ENCODE measurements around the gene B4GALT3. TPM values are rescaled to one million over a fixed set of nuclear protein-coding genes. Genes with fewer than 3 reads are reported as not detected.

Gene B4GALT3
- total RNA-seq, 1 donor from 2014 or later, result 44.0 TPM

DNA sequence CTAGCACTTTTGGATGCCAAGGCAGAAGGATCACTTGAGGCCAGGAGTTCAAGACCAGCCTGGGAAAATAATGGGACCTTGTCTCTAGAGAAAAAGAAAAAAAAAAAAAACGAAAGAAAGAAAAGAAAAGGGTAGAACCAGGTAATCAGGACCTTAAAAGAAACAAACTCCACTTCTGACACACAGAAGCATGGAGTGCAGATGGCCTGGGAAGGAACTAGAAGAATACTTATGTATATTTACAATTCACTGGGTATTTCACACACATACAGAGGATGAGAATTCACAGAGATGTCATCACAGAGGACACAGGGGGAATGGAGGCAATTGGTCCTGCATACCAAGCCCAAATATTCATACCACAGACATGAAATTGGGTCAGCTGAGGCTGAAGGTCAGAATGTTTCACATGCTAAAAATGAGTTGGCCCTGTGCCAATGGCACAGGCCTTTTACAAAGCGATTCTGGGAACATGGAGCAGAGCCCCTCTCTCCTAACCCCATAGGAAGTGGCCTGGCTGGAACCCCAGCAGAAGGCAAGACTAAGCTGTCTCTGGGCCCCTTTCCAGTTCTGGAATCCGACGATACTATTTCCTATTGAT, 4.4 kb downstream of the B4GALT3 start:
- Mint-ChIP-seq H3K4me1 (ENCODE audit: unreplicated experiment) (peaks cover 19% of the 10 kb centered on the region), H3K36me3 (ENCODE audit: low read depth, unreplicated experiment) (peaks cover 52% of the 10 kb centered on the region), H3K27ac (ENCODE audit: unreplicated experiment) (no peak overlapping the region), H3K4me3 (ENCODE audit: unreplicated experiment) (no peak overlapping the region), H3K9me3 (ENCODE audit: unreplicated experiment) (no peaks in the 10 kb centered on the region), H3K27me3 (ENCODE audit: unreplicated experiment) (peaks cover 14% of the 10 kb centered on the region)
- DNase-seq (ENCODE audit: low spot score), result no peak
- TF ChIP-seq, protein P1, sequence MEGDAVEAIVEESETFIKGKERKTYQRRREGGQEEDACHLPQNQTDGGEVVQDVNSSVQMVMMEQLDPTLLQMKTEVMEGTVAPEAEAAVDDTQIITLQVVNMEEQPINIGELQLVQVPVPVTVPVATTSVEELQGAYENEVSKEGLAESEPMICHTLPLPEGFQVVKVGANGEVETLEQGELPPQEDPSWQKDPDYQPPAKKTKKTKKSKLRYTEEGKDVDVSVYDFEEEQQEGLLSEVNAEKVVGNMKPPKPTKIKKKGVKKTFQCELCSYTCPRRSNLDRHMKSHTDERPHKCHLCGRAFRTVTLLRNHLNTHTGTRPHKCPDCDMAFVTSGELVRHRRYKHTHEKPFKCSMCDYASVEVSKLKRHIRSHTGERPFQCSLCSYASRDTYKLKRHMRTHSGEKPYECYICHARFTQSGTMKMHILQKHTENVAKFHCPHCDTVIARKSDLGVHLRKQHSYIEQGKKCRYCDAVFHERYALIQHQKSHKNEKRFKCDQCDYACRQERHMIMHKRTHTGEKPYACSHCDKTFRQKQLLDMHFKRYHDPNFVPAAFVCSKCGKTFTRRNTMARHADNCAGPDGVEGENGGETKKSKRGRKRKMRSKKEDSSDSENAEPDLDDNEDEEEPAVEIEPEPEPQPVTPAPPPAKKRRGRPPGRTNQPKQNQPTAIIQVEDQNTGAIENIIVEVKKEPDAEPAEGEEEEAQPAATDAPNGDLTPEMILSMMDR (IDR thresholded peaks at IDR 0.05; ENCODE audit: unreplicated experiment), result no peak

DNA sequence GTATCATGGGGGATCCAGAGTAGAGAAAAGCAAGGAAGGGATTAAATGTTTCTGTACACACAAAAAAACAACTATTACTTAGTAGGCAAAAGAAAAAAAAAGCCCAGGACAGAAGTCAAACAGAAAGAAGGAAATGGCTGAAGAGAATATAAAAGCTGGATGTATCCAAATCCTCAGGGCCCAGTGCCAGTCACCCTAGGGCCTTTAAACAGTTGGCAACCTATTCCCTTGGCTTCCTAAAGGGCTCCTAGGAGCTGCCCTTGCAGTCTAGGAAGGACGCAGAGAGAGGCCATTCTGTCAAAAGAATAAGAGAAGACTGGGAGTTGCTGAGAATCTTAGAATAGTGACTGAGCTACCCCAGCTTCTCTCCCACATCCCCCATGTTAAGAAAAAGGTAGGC, 5.0 kb downstream of the B4GALT3 start:
- Mint-ChIP-seq H3K4me3 (ENCODE audit: unreplicated experiment) (no peak overlapping the region), H3K4me1 (ENCODE audit: unreplicated experiment) (peaks cover 17% of the 10 kb centered on the region), H3K27ac (ENCODE audit: unreplicated experiment) (no peak overlapping the region), H3K9me3 (ENCODE audit: unreplicated experiment) (no peaks in the 10 kb centered on the region), H3K27me3 (ENCODE audit: unreplicated experiment) (peaks cover 14% of the 10 kb centered on the region), H3K36me3 (ENCODE audit: low read depth, unreplicated experiment) (peaks cover 52% of the 10 kb centered on the region)
- DNase-seq (ENCODE audit: low spot score), result no peak
- TF ChIP-seq, protein P1 (IDR thresholded peaks at IDR 0.05; ENCODE audit: unreplicated experiment), result no peak

DNA sequence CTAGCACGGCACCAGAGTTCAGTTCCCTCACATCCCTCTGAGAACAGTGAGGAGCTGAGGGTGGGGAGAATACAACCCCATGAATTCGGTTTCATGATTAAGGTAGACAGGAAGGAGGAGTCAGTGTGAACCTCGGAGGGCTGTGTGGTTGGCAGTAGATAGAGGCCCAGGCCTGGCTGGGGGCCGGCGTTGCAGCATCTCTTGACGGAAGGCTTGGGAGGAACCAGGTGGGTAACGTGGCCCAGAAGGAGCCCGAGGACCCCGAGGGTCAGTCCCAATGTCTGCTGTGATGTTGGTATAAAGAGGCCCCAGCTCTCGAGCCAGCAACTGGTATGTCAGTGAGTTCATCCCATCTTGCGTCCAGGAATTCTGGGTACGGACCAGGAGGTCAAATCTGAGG, 5.6 kb downstream of the B4GALT3 start:
- no peak for DNase-seq (ENCODE audit: low spot score)
- Mint-ChIP-seq H3K9me3 (ENCODE audit: unreplicated experiment) (no peaks in the 10 kb centered on the region), H3K27ac (ENCODE audit: unreplicated experiment) (no peak overlapping the region), H3K36me3 (ENCODE audit: low read depth, unreplicated experiment) (peaks cover 52% of the 10 kb centered on the region), H3K4me3 (ENCODE audit: unreplicated experiment) (no peak overlapping the region), H3K4me1 (ENCODE audit: unreplicated experiment) (peaks cover 18% of the 10 kb centered on the region), H3K27me3 (ENCODE audit: unreplicated experiment) (peaks cover 14% of the 10 kb centered on the region)
- TF ChIP-seq, protein P1 (IDR thresholded peaks at IDR 0.05; ENCODE audit: unreplicated experiment), result no peak

DNA sequence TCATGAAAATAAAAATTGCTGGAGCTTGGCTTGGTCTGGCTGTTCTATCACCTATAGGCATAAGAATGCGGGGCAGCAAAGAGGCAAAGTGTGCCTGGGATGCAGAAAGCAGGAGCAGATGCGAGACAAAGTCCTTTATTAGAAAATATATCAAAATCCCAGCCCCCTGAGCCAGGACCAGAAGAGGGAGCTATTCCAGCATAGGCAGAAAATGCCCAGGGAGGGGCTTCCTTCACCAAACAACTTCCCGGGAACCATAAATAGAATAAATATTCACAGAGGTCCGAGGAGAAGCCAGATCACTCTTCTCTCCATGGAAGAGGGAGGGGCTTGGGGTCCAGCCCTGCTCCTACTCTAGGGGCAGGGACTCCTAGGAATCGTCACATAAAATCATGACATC, 6.1 kb downstream of the B4GALT3 start:
- Mint-ChIP-seq H3K36me3 (ENCODE audit: low read depth, unreplicated experiment) (peaks cover 47% of the 10 kb centered on the region), H3K4me3 (ENCODE audit: unreplicated experiment) (no peak overlapping the region), H3K4me1 (ENCODE audit: unreplicated experiment) (peaks cover 13% of the 10 kb centered on the region), H3K27ac (ENCODE audit: unreplicated experiment) (no peak overlapping the region), H3K9me3 (ENCODE audit: unreplicated experiment) (no peaks in the 10 kb centered on the region), H3K27me3 (ENCODE audit: unreplicated experiment) (peaks cover 11% of the 10 kb centered on the region)
- TF ChIP-seq, protein P1 (IDR thresholded peaks at IDR 0.05; ENCODE audit: unreplicated experiment), result no peak
- no peak for DNase-seq (ENCODE audit: low spot score)

DNA sequence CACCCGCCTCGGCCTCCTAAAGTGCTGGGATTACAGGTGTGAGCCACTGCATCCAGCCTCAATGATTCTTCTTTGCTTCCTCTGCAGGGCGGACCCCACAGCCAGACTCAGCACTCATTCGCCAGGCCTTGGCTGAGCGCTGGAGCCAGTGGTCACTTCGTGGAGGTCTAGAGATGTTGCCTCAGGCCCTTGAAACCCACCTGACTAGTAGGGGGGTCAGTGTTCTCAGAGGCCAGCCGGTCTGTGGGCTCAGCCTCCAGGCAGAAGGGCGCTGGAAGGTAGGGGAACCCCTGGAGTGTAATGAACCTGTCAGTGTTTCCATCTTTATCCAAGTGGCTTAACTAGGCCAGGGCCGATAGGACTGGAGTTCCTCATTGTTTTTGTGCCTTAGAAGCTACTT, 8.4 kb downstream of the B4GALT3 start:
- no peaks in the 10 kb centered on the region for H3K9me3 Mint-ChIP-seq (ENCODE audit: unreplicated experiment)
- TF ChIP-seq, protein P1 (IDR thresholded peaks at IDR 0.05; ENCODE audit: unreplicated experiment), result no peak
- H3K27me3 Mint-ChIP-seq (ENCODE audit: unreplicated experiment), result peaks cover 8% of the 10 kb centered on the region
- H3K36me3 Mint-ChIP-seq (ENCODE audit: low read depth, unreplicated experiment), result peaks cover 34% of the 10 kb centered on the region
- H3K4me3 Mint-ChIP-seq (ENCODE audit: unreplicated experiment), result no peak overlapping the region
- DNase-seq (ENCODE audit: low spot score), result no peak
- H3K27ac Mint-ChIP-seq (ENCODE audit: unreplicated experiment), result no peak overlapping the region
- peaks cover 15% of the 10 kb centered on the region for H3K4me1 Mint-ChIP-seq (ENCODE audit: unreplicated experiment)
